IMR-90 (cell line): Measurements from ENCODE around the gene P2RX3. TPM values are rescaled to one million over a fixed set of nuclear protein-coding genes. Genes with fewer than 3 reads are reported as not detected.
A peak's percentile ranks its signal among the peaks of the same experiment; 100 is the strongest.

ENCODE experiments used
- ATAC-seq: fragments of 200-7000 bp; cut with Tn5 transposase; 2 replicates; pipeline ENCODE4 v1.9.1; 2020; ENCODE audit warnings: low read depth, mild to moderate bottlenecking, moderate library complexity
- BruUV-seq: library from RNA; stranded (reverse); fragments of 400-500 nt; replicated peaks from 2 replicates; lab custom pipeline; 2021; lab: Mats Ljungman, UMichigan
- CTCF ChIA-PET: fragments of 300-600 bp; formaldehyde crosslinking; extraction: SDS; loops from one replicate; lab custom pipeline; 2021; ENCODE audit warnings: antibody characterized with exemption; lab: Yijun Ruan, JAX
- POLR2A ChIA-PET: fragments of 300-600 bp; sonication (Branson Sonifier 250); formaldehyde crosslinking; loops from one replicate; lab custom pipeline; 2022; ENCODE audit warnings: antibody characterized with exemption; ENCODE audit not compliant: unreplicated experiment; lab: Charles Lee
- DNase-seq: peaks from one replicate; pipeline ENCODE4 v3.0.0; 2013
- H2AFZ ChIP-seq: replicated peaks from 2 replicates; pipeline ENCODE3; 2013; ENCODE audit warnings: low read length, mild to moderate bottlenecking; ENCODE audit not compliant: poor library complexity
- H2AK5ac ChIP-seq: 2 replicates; pipeline ENCODE4 v1.6.1; 2013; ENCODE audit warnings: low read depth, low read length, inconsistent platforms
- H2AK9ac ChIP-seq: replicated peaks from 2 replicates; pipeline ENCODE3; 2013; ENCODE audit warnings: mild to moderate bottlenecking, low read depth, low read length, moderate library complexity; ENCODE audit not compliant: poor library complexity
- H2BK120ac ChIP-seq: 2 replicates; pipeline ENCODE4 v1.6.1; 2013; ENCODE audit warnings: low read depth, low read length, inconsistent platforms
- H2BK15ac ChIP-seq: 3 replicates; pipeline ENCODE4 v1.6.1; 2013; ENCODE audit warnings: low read depth, low read length, inconsistent platforms
- H2BK20ac ChIP-seq: 2 replicates; pipeline ENCODE4 v1.6.1; 2013; ENCODE audit warnings: low read depth, mild to moderate bottlenecking, inconsistent platforms, low read length, moderate library complexity
- H2BK5ac ChIP-seq: 2 replicates; pipeline ENCODE4 v1.6.1; 2013; ENCODE audit warnings: mild to moderate bottlenecking, low read depth, low read length, inconsistent platforms; ENCODE audit not compliant: poor library complexity, severe bottlenecking
- H3K14ac ChIP-seq: replicated peaks from 2 replicates; pipeline ENCODE4 v1.6.1; 2013; ENCODE audit warnings: low read depth, low read length, inconsistent platforms
- H3K18ac ChIP-seq: 2 replicates; pipeline ENCODE4 v1.6.1; 2013; ENCODE audit warnings: low read depth, low read length, control low read depth
- H3K23ac ChIP-seq: 2 replicates; pipeline ENCODE4 v1.6.1; 2013; ENCODE audit warnings: low read depth, low read length, inconsistent platforms
- H3K27ac ChIP-seq: 2 replicates; pipeline ENCODE4 v1.5.1; 2013; ENCODE audit warnings: mild to moderate bottlenecking, control low read depth, low read length; ENCODE audit not compliant: insufficient read depth
- H3K27me3 ChIP-seq: 2 replicates; pipeline ENCODE4 v1.6.1; 2013; ENCODE audit warnings: low read length; ENCODE audit not compliant: control insufficient read depth, insufficient read depth
- H3K36me3 ChIP-seq: 2 replicates; pipeline ENCODE4 v1.6.1; 2013; ENCODE audit warnings: low read length, mixed read lengths; ENCODE audit not compliant: control insufficient read depth, insufficient read depth
- H3K4ac ChIP-seq: 2 replicates; pipeline ENCODE4 v1.6.1; 2013; ENCODE audit warnings: low read depth, low read length, inconsistent platforms
- H3K4me1 ChIP-seq: 2 replicates; pipeline ENCODE4 v1.6.1; 2013; ENCODE audit warnings: low read length, mixed read lengths; ENCODE audit not compliant: control insufficient read depth, insufficient read depth
- H3K4me2 ChIP-seq: 2 replicates; pipeline ENCODE4 v1.6.1; 2013; ENCODE audit warnings: low read depth, mild to moderate bottlenecking, control low read depth, low read length, moderate library complexity
- H3K4me3 ChIP-seq: 2 replicates; pipeline ENCODE4 v1.5.1; 2013; ENCODE audit warnings: low read depth, mild to moderate bottlenecking, control low read depth, low read length, moderate library complexity; ENCODE audit not compliant: insufficient read depth
- H3K56ac ChIP-seq: 2 replicates; pipeline ENCODE4 v1.6.1; 2013; ENCODE audit warnings: low read length, inconsistent platforms; ENCODE audit not compliant: insufficient read depth; ENCODE audit errors: extremely low read depth
- H3K79me1 ChIP-seq, 2 experiments: 2 replicates each; pipeline ENCODE4 v1.6.1; 2013; ENCODE audit warnings: low read length in 2 of 2, inconsistent platforms in 1 of 2, low read depth in 1 of 2
- H3K9ac ChIP-seq: 2 replicates; pipeline ENCODE4 v1.6.1; 2013; ENCODE audit warnings: low read depth, low read length, control low read depth
- H3K9me1 ChIP-seq: 2 replicates; pipeline ENCODE4 v1.6.1; 2013; ENCODE audit warnings: low read length, inconsistent platforms; ENCODE audit not compliant: insufficient read depth
- H3K9me3 ChIP-seq: 2 replicates; pipeline ENCODE4 v1.6.1; 2013; ENCODE audit warnings: low read length; ENCODE audit not compliant: control insufficient read depth, insufficient read depth
- H4K20me1 ChIP-seq: 2 replicates; pipeline ENCODE4 v1.6.1; 2013; ENCODE audit warnings: low read length, inconsistent platforms; ENCODE audit not compliant: insufficient read depth
- H4K5ac ChIP-seq: 2 replicates; pipeline ENCODE4 v1.6.1; 2013; ENCODE audit warnings: mild to moderate bottlenecking, low read depth, low read length, control low read depth
- H4K8ac ChIP-seq, 2 experiments: 2 replicates each; pipeline ENCODE4 v1.6.1; 2013; ENCODE audit warnings: low read depth in 2 of 2, low read length in 2 of 2, control low read depth in 1 of 2, inconsistent platforms in 1 of 2
- H4K91ac ChIP-seq: 2 replicates; pipeline ENCODE4 v1.6.1; 2013; ENCODE audit warnings: low read depth, low read length, inconsistent platforms; ENCODE audit not compliant: insufficient read depth
- CEBPB ChIP-seq: IDR thresholded peaks from 2 replicates; pipeline ENCODE4 v1.6.1; 2012; ENCODE audit warnings: low read depth, low read length, improper control_type of control experiment
- FOS ChIP-seq: fragments of 150-350 bp; IDR thresholded peaks from 2 replicates; pipeline ENCODE4 v1.6.1; 2016; ENCODE audit warnings: low read depth, low read length
- MAFK ChIP-seq: IDR thresholded peaks from 2 replicates; pipeline ENCODE4 v1.6.1; 2012; ENCODE audit warnings: low read depth, low read length, improper control_type of control experiment
- MXI1 ChIP-seq: IDR thresholded peaks from 2 replicates; pipeline ENCODE4 v1.6.1; 2012; ENCODE audit warnings: low read depth, mild to moderate bottlenecking, low read length, moderate library complexity, borderline replicate concordance
- POLR2A ChIP-seq: IDR thresholded peaks from 2 replicates; pipeline ENCODE4 v1.6.1; 2012; ENCODE audit warnings: mild to moderate bottlenecking, low read depth, low read length
- RCOR1 ChIP-seq: IDR thresholded peaks from 2 replicates; pipeline ENCODE4 v1.6.1; 2012; ENCODE audit warnings: mild to moderate bottlenecking, low read length, improper control_type of control experiment; ENCODE audit not compliant: insufficient replicate concordance
- RFX5 ChIP-seq: IDR thresholded peaks from 2 replicates; pipeline ENCODE4 v1.8.0; 2012; ENCODE audit warnings: low read depth, mild to moderate bottlenecking, low read length, moderate library complexity
- SMC3 ChIP-seq: fragments of 150-350 bp; IDR thresholded peaks from 2 replicates; pipeline ENCODE4 v1.6.1; 2016; ENCODE audit warnings: low read depth, mild to moderate bottlenecking, antibody characterized with exemption, low read length, moderate library complexity
- WGBS, 2 experiments: methylation state at CpG; one replicate each; pipeline versions ENCODE4 v1.1.5 to v1.1.7; 2013; ENCODE audit warnings: missing lambda C conversion rate in 2 of 2; ENCODE audit not compliant: insufficient read length in 1 of 2; ENCODE audit errors: extremely low coverage in 2 of 2; 5-methylcytosine and 5-hydroxymethylcytosine counted together
- dilution Hi-C: fragments of 300-500 bp; cut with HindIII; formaldehyde crosslinking; loops from one replicate; pipeline ENCODE4 v1.14.3; 2018; ENCODE audit warnings: low sequenced_read_pairs; ENCODE audit not compliant: unreplicated experiment
- in situ Hi-C: fragments of 300-500 bp; cut with MboI; formaldehyde crosslinking; loops from 3 replicates; pipeline ENCODE4 v1.14.3; 2019; ENCODE audit warnings: low sequenced_read_pairs, inconsistent platforms, mixed read lengths
- intact Hi-C: fragments of 100-400 bp; cut with micrococcal nuclease; formaldehyde crosslinking; loops from 2 replicates; pipeline ENCODE4 v1.10.0; 2022
- polyA plus RNA-seq, 3 experiments: library from polyadenylated mRNA; depleted of rRNA; stranded (reverse); fragments of >200 nt; gene quantifications; 2 replicates each; pipeline ENCODE4 v1.2.3, GENCODE V29; 2012; ENCODE audit warnings: low replicate concordance in 1 of 3
- total RNA-seq: library from RNA; depleted of rRNA; stranded (reverse); fragments of >200 nt; gene quantifications from 2 replicates; pipeline ENCODE4 v1.2.3, GENCODE V29; 2012
- TF ChIP-seq, protein P1 (sequence below): fragments of 150-350 bp; IDR thresholded peaks from 2 replicates; pipeline ENCODE4 v1.6.1; 2016; ENCODE audit warnings: low read depth, mild to moderate bottlenecking, low read length, moderate library complexity, borderline replicate concordance

P2RX3 gene
- total and polyA plus RNA-seq, 2 of the 4 experiments (the other 2 are of a cell fraction): not detected

GRCh38 chr11:57323167-57323854 lies 14.8 kb upstream of the P2RX3 start:
- ATAC-seq (no peak), DNase-seq (peak; percentile 40)
- BruUV-seq: no TSS peak
- Histone ChIP-seq H3K4me2 (peak overlapping the region; percentile 78), H3K18ac (peak overlapping the region; percentile 86; the same call in 1 of the 2 replicates), H4K8ac (peak overlapping the region; percentile 33 to 77; a peak in 2 of 4 replicates), H3K79me1 (peaks cover 15 to 59% of the 10 kb centered on the region in 2 experiments), H2AFZ (peak overlapping the region; percentile 6), H4K5ac (peak overlapping the region; percentile 19; the same call in 1 of the 2 replicates), H3K23ac (peak overlapping the region; percentile 83), H3K56ac (peak overlapping the region; percentile 74; the same call in 1 of the 2 replicates), H2BK20ac (peak overlapping the region; percentile 6; the same call in 1 of the 2 replicates), H3K27ac (peak overlapping the region; percentile 99), H3K14ac (peak overlapping the region; percentile 79), H3K4me3 (peak overlapping the region; percentile 97), H3K9ac (peak overlapping the region; percentile 99), H4K91ac (peak overlapping the region; percentile 62), H4K20me1 (peaks cover 41% of the 10 kb centered on the region), H3K9me3 (no peaks in the 10 kb centered on the region), H2AK5ac (peak overlapping the region; percentile 78), H3K9me1 (peaks cover 24% of the 10 kb centered on the region), H3K4ac (peak overlapping the region; percentile 85), H3K36me3 (peaks cover 42% of the 10 kb centered on the region), H2BK120ac (peak overlapping the region; percentile 68), H3K4me1 (peaks cover 23% of the 10 kb centered on the region), H2AK9ac (peak overlapping the region; percentile 97), H2BK5ac (peak overlapping the region; percentile 92), H3K27me3 (no peaks in the 10 kb centered on the region), H2BK15ac (peak overlapping the region; percentile 63; the same call in 2 of the 3 replicates)
- TF ChIP-seq FOS (no peak), POLR2A (no peak), CEBPB (no peak), RCOR1 (no peak), SMC3 (no peak), MXI1 (no peak), MAFK (no peak), RFX5 (no peak)
- TF ChIP-seq, protein P1, sequence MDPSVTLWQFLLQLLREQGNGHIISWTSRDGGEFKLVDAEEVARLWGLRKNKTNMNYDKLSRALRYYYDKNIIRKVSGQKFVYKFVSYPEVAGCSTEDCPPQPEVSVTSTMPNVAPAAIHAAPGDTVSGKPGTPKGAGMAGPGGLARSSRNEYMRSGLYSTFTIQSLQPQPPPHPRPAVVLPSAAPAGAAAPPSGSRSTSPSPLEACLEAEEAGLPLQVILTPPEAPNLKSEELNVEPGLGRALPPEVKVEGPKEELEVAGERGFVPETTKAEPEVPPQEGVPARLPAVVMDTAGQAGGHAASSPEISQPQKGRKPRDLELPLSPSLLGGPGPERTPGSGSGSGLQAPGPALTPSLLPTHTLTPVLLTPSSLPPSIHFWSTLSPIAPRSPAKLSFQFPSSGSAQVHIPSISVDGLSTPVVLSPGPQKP: no peak
- CTCF ChIA-PET: no interaction called here
- in situ Hi-C loops (no loop called here), dilution Hi-C loops (no loop called here), intact Hi-C loops (loop anchor here (2.0 kb wide), 2 partner anchors 75 to 483 kb away; no protein-coding TSS in a partner anchor)
- no CpG with 5 or more reads among the region's 3 CpGs for WGBS, 2 experiments
- POLR2A ChIA-PET: interaction anchor here (3.0 kb wide), 1 partner anchor 12 kb away, joined by 16 read pairs; no protein-coding TSS in a partner anchor
